A549 (cell line): Measurements from ENCODE around the gene TMEM135. TPM values are rescaled to one million over a fixed set of nuclear protein-coding genes. Genes with fewer than 3 reads are reported as not detected.

Source experiments
- ATAC-seq, 2 experiments: fragments of 200-7000 bp in 1 of 2; fragments of >200 bp in 1 of 2; cut with Nextera tagmentation in 1 of 2; cut with Tn5 transposase in 1 of 2; 3 replicates each; pipeline versions ENCODE4 v1.8.0 to v1.9.1; 2018 to 2020; ENCODE audit warnings: mild to moderate bottlenecking in 1 of 2, moderate library complexity in 1 of 2
- CTCF ChIA-PET: fragments of 300-600 bp; sonication (Branson Sonifier 250); formaldehyde crosslinking; extraction: SDS; loops from one replicate; lab custom pipeline; 2021; ENCODE audit warnings: antibody characterized with exemption, inconsistent platforms; lab: Yijun Ruan, JAX
- POLR2A ChIA-PET: fragments of 350-600 bp; formaldehyde crosslinking; extraction: SDS; loops from one replicate; lab custom pipeline; 2021; ENCODE audit warnings: antibody characterized with exemption, inconsistent platforms; lab: Yijun Ruan, JAX
- DNase-seq, 2 experiments: peaks; one replicate each; pipeline versions ENCODE4 v3.0.0 to v3.0.0-alpha.2; 2011 to 2016; ENCODE audit warnings: low read depth in 1 of 2, low spot score in 1 of 2
- FAIRE-seq: peaks from 2 replicates; lab custom pipeline; 2011; peaks lifted over from hg19 to GRCh38; lab: Jason Lieb, UNC
- H3K27ac ChIP-seq, 2 experiments: fragments of >200 bp; sonication (Bioruptor Twin); formaldehyde crosslinking; 3 replicates each; pipeline ENCODE4 v1.5.1; 2016 to 2017
- H3K4me1 ChIP-seq: fragments of >200 bp; sonication (Bioruptor Twin); formaldehyde crosslinking; 3 replicates; pipeline ENCODE4 v1.6.1; 2016
- H3K4me2 ChIP-seq: fragments of >200 bp; sonication (Bioruptor Twin); formaldehyde crosslinking; 3 replicates; pipeline ENCODE4 v1.6.1; 2016
- H3K4me3 ChIP-seq: fragments of >200 bp; sonication (Bioruptor Twin); formaldehyde crosslinking; 3 replicates; pipeline ENCODE4 v1.5.1; 2016
- H3K9me3 ChIP-seq: fragments of >200 bp; sonication (Bioruptor Twin); formaldehyde crosslinking; 3 replicates; pipeline ENCODE4 v1.6.1; 2016
- BHLHE40 ChIP-seq: IDR thresholded peaks from 2 replicates; pipeline ENCODE4 v1.6.1; 2012; ENCODE audit warnings: low read depth, low read length, inconsistent platforms
- CBX8 ChIP-seq: fragments of 200-600 bp; sonication (generic); IDR thresholded peaks from 2 replicates; pipeline ENCODE4 v1.6.1; 2016
- CHD2 ChIP-seq: fragments of 150-350 bp; IDR thresholded peaks from 2 replicates; pipeline ENCODE4 v1.6.1; 2014; ENCODE audit warnings: low read length; ENCODE audit not compliant: partially characterized antibody
- EHF ChIP-seq: fragments of 250-450 bp; sonication (Bioruptor Pico); IDR thresholded peaks from 2 replicates; pipeline ENCODE4 v1.5.0; 2020; ENCODE audit warnings: mild to moderate bottlenecking
- ESRRA ChIP-seq: fragments of 150-350 bp; IDR thresholded peaks from 2 replicates; pipeline ENCODE4 v1.6.1; 2014; ENCODE audit warnings: mild to moderate bottlenecking, low read length, borderline replicate concordance
- FOSB ChIP-seq: fragments of 250-450 bp; sonication (Bioruptor Pico); IDR thresholded peaks from 2 replicates; pipeline ENCODE4 v1.5.0; 2020; ENCODE audit warnings: mild to moderate bottlenecking, moderate library complexity
- GATA3 ChIP-seq: IDR thresholded peaks from 2 replicates; pipeline ENCODE4 v1.6.1; 2012; ENCODE audit warnings: borderline replicate concordance
- HMGXB4 ChIP-seq: fragments of 250-450 bp; sonication (Bioruptor Pico); IDR thresholded peaks from 2 replicates; pipeline ENCODE4 v1.5.0; 2021; ENCODE audit warnings: mild to moderate bottlenecking, moderate library complexity, borderline replicate concordance
- HOXA7 ChIP-seq: fragments of 250-450 bp; sonication (Bioruptor Pico); IDR thresholded peaks from 2 replicates; pipeline ENCODE4 v1.5.0; 2020; ENCODE audit warnings: mild to moderate bottlenecking, moderate library complexity
- HOXB5 ChIP-seq: fragments of 250-450 bp; sonication (Bioruptor Pico); IDR thresholded peaks from 2 replicates; pipeline ENCODE4 v1.5.0; 2020; ENCODE audit warnings: mild to moderate bottlenecking, moderate library complexity
- KDM1A ChIP-seq: fragments of 200-600 bp; sonication (generic); IDR thresholded peaks from 2 replicates; pipeline ENCODE4 v1.6.1; 2016; ENCODE audit warnings: low read depth, mild to moderate bottlenecking
- KDM5A ChIP-seq: fragments of 200-600 bp; sonication (generic); IDR thresholded peaks from 2 replicates; pipeline ENCODE4 v1.6.1; 2016; ENCODE audit warnings: antibody characterized with exemption, mild to moderate bottlenecking
- MAFK ChIP-seq: fragments of 450-650 bp; IDR thresholded peaks from 2 replicates; pipeline ENCODE4 v1.6.1; 2014; ENCODE audit not compliant: partially characterized antibody
- MAZ ChIP-seq: fragments of 150-350 bp; IDR thresholded peaks from 2 replicates; pipeline ENCODE4 v1.6.1; 2014; ENCODE audit warnings: antibody characterized with exemption, low read depth, low read length, borderline replicate concordance
- MYC ChIP-seq: IDR thresholded peaks from 2 replicates; pipeline ENCODE4 v1.6.1; 2012; ENCODE audit warnings: mild to moderate bottlenecking, inconsistent platforms, low read length, improper control_type of control experiment, borderline replicate concordance
- NR3C1 ChIP-seq: fragments of >200 bp; sonication (Bioruptor Twin); formaldehyde crosslinking; IDR thresholded peaks from 3 replicates; pipeline ENCODE4 v1.6.1; 2017
- POLR2A ChIP-seq: IDR thresholded peaks from 2 replicates; pipeline ENCODE4 v1.6.1; 2012; ENCODE audit warnings: mild to moderate bottlenecking, low read length
- RARB ChIP-seq: fragments of 250-450 bp; sonication (Bioruptor Pico); IDR thresholded peaks from 2 replicates; pipeline ENCODE4 v1.8.0; 2021; ENCODE audit warnings: mild to moderate bottlenecking, moderate library complexity
- RFX5 ChIP-seq: fragments of 450-650 bp; IDR thresholded peaks from 2 replicates; pipeline ENCODE4 v1.7.1; 2014; ENCODE audit warnings: antibody characterized with exemption, mild to moderate bottlenecking, moderate library complexity
- RNF2 ChIP-seq: fragments of 200-600 bp; sonication (generic); IDR thresholded peaks from 2 replicates; pipeline ENCODE4 v1.6.1; 2016; ENCODE audit warnings: low read depth, mild to moderate bottlenecking, antibody characterized with exemption, moderate library complexity, borderline replicate concordance
- SREBF2 ChIP-seq: fragments of 450-650 bp; IDR thresholded peaks from 2 replicates; pipeline ENCODE4 v1.6.1; 2014; ENCODE audit warnings: mild to moderate bottlenecking, moderate library complexity
- TP53 ChIP-seq: fragments of 250-450 bp; sonication (Bioruptor Pico); IDR thresholded peaks from 2 replicates; pipeline ENCODE4 v1.5.0; 2021; ENCODE audit warnings: mild to moderate bottlenecking, moderate library complexity
- USF2 ChIP-seq: fragments of 450-650 bp; IDR thresholded peaks from 2 replicates; pipeline ENCODE4 v1.6.1; 2014; ENCODE audit warnings: antibody characterized with exemption
- ZNF302 ChIP-seq: fragments of 250-450 bp; sonication (Bioruptor Pico); IDR thresholded peaks from 2 replicates; pipeline ENCODE4 v1.9.0; 2021; ENCODE audit warnings: inconsistent platforms, mild to moderate bottlenecking, moderate library complexity
- ZSCAN20 ChIP-seq: fragments of 250-450 bp; sonication (Bioruptor Pico); IDR thresholded peaks from 2 replicates; pipeline ENCODE4 v1.8.0; 2022; ENCODE audit warnings: mild to moderate bottlenecking, moderate library complexity
- WGBS: methylation state at CpG from one replicate; pipeline ENCODE4 v1.1.6; 2017; ENCODE audit errors: missing lambda C conversion rate; 5-methylcytosine and 5-hydroxymethylcytosine counted together
- polyA plus RNA-seq, 4 experiments: library from polyadenylated mRNA; depleted of rRNA in 3 of 4; stranded (reverse); fragments of >200 nt; fragmentation: RNase III in 1 of 4; extraction: RNeasy Plus Mini Kit Qiagen cat#74134 plus additional on column Dnase treatment in 1 of 4; gene quantifications; 2 replicates in 3 of 4; 3 replicates in 1 of 4; pipeline ENCODE4 v1.2.3, GENCODE V29; 2011 to 2017
- TF ChIP-seq, protein P1 (sequence below): fragments of 150-350 bp; IDR thresholded peaks from 2 replicates; pipeline ENCODE4 v1.6.1; 2014; ENCODE audit warnings: low read depth, mild to moderate bottlenecking, low read length
- TF ChIP-seq, protein P2 (sequence below): IDR thresholded peaks from 2 replicates; pipeline ENCODE4 v1.6.1; 2012

TMEM135 gene
- polyA plus RNA-seq, 2 of the 4 experiments (the other 2 are of a cell fraction), result 18.4 to 18.5 TPM

DNA sequence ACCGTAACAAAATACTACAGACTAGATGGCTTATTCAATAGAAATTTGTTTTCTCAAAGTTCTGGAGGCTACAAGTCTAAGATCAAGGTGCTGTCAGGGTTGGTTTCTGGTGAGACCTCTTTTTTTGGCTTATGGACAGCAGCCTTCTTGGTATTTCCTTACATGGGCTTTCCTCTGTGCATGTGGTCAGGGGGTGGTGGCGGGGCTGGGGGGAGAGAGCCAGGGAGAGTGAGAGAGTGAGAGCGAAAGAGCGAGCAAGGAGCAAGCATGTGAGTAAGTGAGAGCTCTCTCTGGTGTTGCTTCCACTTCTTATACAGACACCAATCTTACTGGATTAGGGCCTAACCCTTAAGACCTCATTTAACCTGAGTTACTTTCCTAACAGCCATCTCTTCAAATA, 181.5 kb downstream of the TMEM135 start:
- POLR2A ChIA-PET, result no interaction called here
- Histone ChIP-seq H3K4me1 (no peaks in the 10 kb centered on the region), H3K9me3 (no peaks in the 10 kb centered on the region), H3K4me3 (no peak overlapping the region), H3K27ac (no peak overlapping the region), H3K4me2 (no peak overlapping the region)
- ATAC-seq, result no peak
- 97% methylated on average over 4 of the region's 4 CpGs for WGBS
- TF ChIP-seq RARB (CRISPR knock-in tag), result no peak
- TF ChIP-seq ESRRA, result no peak
- no peak for TF ChIP-seq FOSB (CRISPR knock-in tag)
- TF ChIP-seq, protein P1, sequence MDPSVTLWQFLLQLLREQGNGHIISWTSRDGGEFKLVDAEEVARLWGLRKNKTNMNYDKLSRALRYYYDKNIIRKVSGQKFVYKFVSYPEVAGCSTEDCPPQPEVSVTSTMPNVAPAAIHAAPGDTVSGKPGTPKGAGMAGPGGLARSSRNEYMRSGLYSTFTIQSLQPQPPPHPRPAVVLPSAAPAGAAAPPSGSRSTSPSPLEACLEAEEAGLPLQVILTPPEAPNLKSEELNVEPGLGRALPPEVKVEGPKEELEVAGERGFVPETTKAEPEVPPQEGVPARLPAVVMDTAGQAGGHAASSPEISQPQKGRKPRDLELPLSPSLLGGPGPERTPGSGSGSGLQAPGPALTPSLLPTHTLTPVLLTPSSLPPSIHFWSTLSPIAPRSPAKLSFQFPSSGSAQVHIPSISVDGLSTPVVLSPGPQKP, result no peak
- no peak for TF ChIP-seq KDM1A
- TF ChIP-seq, protein P2, sequence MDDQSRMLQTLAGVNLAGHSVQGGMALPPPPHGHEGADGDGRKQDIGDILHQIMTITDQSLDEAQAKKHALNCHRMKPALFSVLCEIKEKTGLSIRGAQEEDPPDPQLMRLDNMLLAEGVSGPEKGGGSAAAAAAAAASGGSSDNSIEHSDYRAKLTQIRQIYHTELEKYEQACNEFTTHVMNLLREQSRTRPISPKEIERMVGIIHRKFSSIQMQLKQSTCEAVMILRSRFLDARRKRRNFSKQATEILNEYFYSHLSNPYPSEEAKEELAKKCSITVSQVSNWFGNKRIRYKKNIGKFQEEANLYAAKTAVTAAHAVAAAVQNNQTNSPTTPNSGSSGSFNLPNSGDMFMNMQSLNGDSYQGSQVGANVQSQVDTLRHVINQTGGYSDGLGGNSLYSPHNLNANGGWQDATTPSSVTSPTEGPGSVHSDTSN, result no peak
- no peak for TF ChIP-seq HOXA7 (CRISPR knock-in tag)
- no peak for TF ChIP-seq CBX8
- no peak for TF ChIP-seq TP53 (CRISPR knock-in tag)
- TF ChIP-seq POLR2A, result no peak
- no peak for TF ChIP-seq MAZ
- no peak for TF ChIP-seq MAFK
- TF ChIP-seq MYC, result no peak
- no peak for TF ChIP-seq EHF (CRISPR knock-in tag)
- TF ChIP-seq CHD2, result no peak
- TF ChIP-seq ZNF302 (CRISPR knock-in tag), result no peak
- no peak for DNase-seq
- CTCF ChIA-PET, result interaction anchor here (0.6 kb wide), 1 partner anchor 29 kb away, joined by 7 read pairs; no protein-coding TSS in a partner anchor
- no peak for FAIRE-seq

DNA sequence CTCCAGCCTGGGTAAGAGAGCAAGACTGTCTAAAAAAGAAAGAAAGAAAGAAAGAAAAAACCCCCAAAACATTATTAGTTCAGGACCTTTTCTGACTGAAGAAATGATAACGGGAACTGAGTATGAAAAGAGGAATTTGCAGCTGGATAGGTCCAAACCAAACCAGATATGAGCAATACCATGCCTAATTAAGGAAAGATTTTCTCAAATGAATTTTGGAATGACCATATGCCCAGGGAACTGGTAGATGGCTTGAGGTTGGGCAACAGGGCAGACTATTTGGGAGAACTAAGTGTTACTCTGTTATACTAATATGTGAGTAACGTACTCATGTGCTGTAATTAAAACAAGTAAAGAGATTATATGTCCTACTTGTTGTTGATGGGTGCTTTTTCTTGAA, 186.1 kb downstream of the TMEM135 start:
- CTCF ChIA-PET, result no interaction called here

More for the DNA sequence above, 186.1 kb downstream of the TMEM135 start:
- FAIRE-seq, result no peak
- no peak for DNase-seq
- no peaks in the 10 kb centered on the region for H3K4me1 ChIP-seq
- ATAC-seq, result no peak
- H3K9me3 ChIP-seq, result no peaks in the 10 kb centered on the region
- POLR2A ChIA-PET, result no interaction called here
- no peak overlapping the region for H3K4me3 ChIP-seq
- TF ChIP-seq GATA3, result no peak
- TF ChIP-seq USF2, result no peak
- TF ChIP-seq ZSCAN20 (CRISPR knock-in tag), result no peak
- TF ChIP-seq BHLHE40, result no peak
- no peak for TF ChIP-seq MAFK
- TF ChIP-seq EHF (CRISPR knock-in tag), result no peak
- TF ChIP-seq KDM5A, result no peak
- TF ChIP-seq SREBF2, result no peak
- TF ChIP-seq HMGXB4 (CRISPR knock-in tag), result no peak
- TF ChIP-seq, protein P2, result no peak
- TF ChIP-seq, protein P1, result no peak
- no peak for TF ChIP-seq NR3C1
- no peak for TF ChIP-seq MAZ
- no peak for TF ChIP-seq RFX5
- TF ChIP-seq HOXB5, result no peak
- no peak for TF ChIP-seq FOSB (CRISPR knock-in tag)
- TF ChIP-seq RNF2, result no peak
- H3K4me2 ChIP-seq, result no peak overlapping the region
- no peak overlapping the region for H3K27ac ChIP-seq
- WGBS, result 89% methylated on average over 2 of the region's 2 CpGs
